UCSD-AML1 (cell line): ENCODE results near the gene VPS37C.
"Not testable (repeated sequence)": the region's sequence is repeated elsewhere in the genome, so short reads cannot be mapped to it uniquely, and the experiment has no call there.

Experiments
- DNase-seq: peaks from one replicate; lab custom pipeline; 2025; ENCODE audit not compliant: unreplicated experiment; lab: John Stamatoyannopoulos, UW

The VPS37C gene

DNA sequence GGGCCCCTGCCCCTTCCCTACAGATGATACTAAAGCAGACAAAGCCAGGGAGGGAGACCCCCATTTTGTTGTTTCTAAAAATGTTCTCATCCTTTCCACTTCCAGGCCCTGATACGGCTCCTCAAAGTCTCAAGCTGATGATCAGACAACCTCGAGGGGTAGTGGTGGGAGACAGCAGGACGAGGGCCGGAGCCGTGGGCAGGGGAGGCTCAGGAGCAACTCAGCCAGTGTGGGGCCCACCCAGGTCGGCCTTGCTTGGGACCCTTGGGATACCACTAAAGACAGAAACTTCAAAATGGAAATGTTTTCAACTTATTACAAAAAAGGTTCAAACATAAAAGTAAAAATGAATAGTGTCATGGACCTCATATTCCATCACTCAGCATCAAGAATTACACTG lies 15.2 kb upstream of the VPS37C start:
- no peak for DNase-seq

DNA sequence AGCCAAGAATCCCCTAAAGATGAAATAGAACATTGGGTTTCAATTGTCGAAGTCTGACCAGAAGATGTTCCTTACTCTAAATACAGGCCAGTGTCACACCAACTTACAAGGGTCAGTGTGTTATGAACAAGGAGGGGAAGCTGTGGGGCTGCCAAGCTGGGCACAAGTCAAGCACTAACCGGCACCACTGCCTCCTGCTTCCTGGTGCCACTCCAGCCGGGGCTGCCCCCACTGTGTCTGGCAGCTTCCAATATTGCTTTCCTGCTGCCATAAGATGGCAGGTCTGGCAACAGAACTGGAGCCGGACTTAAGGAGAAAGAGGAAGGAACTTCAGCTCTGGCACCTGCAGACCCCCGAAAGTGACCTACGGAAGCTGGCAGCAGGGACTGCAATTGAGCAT lies 13.7 kb upstream of the VPS37C start:
- no peak for DNase-seq

DNA sequence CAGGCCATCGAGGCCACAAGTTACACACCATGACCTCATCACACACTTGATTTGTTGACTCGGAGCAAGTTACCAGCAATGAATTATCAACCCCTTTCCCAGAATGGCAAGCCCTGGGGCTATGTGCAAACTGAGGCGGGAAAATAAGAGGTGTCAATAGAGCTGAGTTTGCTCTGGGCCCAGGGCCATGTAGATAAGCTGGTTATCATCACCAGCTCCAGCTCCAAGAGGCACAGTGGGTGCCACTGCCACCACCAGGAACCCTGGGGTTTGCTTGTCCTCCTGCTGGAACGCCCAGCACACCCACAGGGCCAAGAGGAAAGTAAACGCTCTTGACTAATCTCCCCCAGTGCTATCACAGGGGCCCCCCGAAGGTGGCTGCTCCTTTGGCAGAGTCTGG lies 13.0 kb upstream of the VPS37C start:
- DNase-seq = no peak

DNA sequence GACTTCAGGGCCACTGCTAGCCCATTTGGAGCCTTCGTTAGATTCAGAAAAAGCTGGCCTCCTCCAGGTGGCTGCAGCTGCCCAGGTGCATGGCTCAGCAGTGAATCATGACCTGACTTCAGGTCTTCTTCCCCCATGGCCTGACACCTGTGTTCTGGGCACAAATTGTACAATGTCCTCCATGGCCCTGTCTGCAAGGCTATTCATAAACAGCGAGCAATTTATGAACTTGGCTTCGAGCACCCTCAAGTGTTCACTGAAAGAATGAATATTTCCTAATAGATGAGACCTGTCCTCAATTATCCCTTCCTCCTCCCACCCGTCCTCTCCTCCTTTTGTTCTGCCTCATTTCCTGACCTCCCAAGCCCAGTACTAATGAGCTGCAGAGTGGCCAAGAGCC lies 12.2 kb upstream of the VPS37C start:
- DNase-seq = no peak

DNA sequence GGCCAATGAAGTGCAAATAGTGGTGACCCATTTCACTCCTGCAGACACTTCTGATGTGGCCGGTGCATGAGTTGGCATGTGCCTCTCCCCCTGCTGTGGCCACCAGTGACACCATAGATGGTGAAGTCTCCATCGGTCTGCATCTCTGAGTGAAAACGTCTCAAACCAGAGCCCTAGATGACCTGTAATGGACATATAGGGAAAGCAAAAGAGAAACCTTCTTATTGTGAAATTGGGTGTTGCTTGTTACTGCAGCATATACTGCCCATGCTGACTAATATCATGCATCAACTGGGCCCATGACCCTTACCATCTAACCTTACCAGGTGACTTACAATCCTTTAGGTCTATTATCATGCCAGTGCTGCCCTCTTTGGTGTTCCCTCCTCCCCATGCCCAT lies 11.7 kb upstream of the VPS37C start:
- DNase-seq = no peak

DNA sequence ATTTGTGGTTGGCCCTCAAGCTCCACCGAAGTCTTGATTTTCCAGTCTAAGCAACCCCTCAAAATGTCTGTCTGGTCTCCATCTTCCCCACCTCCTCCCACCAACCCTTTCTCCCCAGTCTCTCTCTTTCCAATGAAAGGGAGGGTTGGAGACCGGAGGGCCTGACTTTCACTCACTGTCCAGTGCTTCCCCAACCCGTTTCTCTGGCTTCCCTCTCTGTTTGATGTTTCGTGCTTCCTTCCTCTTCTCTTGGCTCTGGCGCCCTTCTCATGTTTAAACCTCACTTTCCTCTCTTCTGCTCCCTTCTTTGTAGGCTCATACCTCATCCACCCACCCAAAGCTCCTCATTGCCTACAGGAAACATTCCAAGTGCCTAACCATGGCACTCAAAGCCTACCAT lies 11.1 kb upstream of the VPS37C start:
- DNase-seq = no peak

DNA sequence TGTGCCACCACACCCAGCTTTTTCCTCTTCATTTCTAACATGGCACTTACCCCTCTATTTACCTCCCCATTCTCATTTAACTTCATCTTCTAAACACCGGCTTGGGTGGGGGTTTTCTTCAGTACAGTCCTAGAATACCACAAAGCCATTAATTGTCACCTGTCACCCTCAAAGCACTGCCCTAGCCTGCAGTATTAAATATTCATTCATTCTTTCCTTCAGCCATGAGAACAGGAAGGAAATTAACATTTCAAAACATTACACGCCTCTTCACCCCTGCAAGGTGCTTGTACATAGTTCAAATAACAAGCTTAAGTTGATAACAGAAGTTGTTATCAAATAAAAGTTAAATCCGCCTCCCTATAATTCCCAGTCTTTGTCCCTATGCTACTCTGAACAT lies 10.7 kb upstream of the VPS37C start:
- DNase-seq = no peak

DNA sequence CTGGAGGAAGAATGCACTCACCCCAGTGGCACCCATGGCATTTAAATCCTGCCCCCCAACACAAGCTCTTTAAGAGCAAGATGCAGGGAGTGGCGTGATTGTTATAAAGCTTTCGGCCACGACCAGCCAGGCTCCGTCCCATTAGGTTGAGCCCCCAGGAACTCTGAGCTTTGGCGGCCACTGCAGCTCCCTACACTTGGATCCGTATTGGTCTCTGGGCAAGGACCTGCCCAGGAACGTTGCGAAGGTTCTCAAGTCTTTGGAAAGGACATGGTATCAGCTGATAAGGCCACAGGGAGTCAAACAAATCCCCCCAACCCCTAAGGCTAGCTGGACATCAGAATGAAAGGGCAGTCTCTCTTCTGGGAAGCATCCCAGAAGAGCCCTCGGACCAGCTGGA lies 9.3 kb upstream of the VPS37C start:
- no peak for DNase-seq

DNA sequence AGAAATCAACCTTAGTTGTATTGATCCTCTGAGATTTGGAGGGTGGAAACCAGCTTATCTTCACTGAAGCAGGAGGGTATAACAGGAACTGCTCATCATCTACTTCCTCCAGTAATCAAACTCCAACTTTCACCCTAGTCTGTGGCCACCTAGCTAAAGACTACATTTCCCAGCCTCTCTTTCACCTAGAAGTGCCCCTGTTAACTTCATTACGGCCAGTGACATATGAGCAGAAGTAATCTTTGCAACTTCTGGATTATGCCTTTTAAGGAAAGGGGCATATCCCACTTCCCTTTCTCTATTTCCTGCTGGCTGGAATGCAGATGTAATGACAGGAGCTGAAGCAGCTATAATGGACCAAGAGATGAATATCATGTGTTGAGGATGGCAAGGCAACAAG lies 7.6 kb upstream of the VPS37C start:
- no peak for DNase-seq

DNA sequence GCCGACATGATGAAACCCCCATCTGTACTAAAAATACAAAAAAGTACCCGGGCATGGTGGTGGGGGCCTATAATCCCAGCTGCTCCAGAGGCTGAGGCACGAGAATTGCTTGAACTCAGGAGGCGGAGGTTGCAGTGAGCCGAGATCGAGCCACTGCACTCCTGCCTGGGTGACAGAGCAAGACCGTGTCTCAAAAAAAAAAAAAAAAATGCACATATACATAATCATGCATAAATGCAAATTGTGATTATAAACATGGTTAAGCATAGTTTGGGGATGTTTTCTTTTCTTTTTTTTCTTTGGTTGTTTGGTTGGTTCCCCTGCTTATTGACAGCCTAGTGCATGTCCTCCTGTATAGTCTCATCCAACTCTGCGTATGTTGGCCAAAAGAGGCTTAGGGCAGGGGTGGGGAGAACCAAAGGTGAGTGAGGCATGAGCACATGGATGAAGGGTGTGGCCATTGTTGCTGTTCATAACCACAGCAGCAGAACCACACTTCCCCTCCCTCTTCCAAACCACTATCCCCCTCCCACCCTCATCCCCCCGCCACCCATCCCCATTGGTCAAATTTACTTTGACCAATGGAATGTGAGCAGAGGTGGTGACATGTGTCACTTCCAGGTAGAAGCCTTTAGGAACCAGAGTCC lies 6.9 kb upstream of the VPS37C start:
- no peak for DNase-seq

DNA sequence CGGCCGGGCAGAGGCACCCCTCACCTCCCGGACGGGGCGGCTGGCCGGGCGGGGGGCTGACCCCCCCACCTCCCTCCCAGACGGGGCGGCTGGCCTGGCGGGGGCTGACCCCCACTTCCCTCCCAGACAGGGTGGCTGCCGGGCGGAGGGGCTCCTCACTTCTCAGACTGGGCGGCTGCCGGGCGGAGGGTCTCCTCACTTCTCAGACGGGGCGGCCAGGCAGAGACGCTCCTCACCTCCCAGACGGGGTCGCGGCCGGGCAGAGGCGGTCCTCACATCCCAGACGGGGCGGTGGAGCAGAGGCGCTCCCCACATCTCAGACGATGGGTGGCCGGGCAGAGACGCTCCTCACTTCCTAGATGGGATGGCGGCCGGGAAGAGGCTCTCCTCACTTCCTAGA lies 5.1 kb upstream of the VPS37C start:
- not testable (repeated sequence) for DNase-seq

DNA sequence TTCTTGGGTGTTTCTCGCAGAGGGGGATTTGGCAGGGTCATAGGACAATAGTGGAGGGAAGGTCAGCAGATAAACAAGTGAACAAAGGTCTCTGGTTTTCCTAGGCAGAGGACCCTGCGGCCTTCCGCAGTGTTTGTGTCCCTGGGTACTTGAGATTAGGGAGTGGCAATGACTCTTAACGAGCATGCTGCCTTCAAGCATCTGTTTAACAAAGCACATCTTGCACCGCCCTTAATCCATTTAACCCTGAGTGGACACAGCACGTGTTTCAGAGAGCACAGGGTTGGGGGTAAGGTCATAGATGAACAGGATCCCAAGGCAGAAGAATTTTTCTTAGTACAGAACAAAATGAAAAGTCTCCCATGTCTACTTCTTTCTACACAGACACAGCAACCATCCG lies 4.6 kb upstream of the VPS37C start:
- DNase-seq = not testable (repeated sequence)

DNA sequence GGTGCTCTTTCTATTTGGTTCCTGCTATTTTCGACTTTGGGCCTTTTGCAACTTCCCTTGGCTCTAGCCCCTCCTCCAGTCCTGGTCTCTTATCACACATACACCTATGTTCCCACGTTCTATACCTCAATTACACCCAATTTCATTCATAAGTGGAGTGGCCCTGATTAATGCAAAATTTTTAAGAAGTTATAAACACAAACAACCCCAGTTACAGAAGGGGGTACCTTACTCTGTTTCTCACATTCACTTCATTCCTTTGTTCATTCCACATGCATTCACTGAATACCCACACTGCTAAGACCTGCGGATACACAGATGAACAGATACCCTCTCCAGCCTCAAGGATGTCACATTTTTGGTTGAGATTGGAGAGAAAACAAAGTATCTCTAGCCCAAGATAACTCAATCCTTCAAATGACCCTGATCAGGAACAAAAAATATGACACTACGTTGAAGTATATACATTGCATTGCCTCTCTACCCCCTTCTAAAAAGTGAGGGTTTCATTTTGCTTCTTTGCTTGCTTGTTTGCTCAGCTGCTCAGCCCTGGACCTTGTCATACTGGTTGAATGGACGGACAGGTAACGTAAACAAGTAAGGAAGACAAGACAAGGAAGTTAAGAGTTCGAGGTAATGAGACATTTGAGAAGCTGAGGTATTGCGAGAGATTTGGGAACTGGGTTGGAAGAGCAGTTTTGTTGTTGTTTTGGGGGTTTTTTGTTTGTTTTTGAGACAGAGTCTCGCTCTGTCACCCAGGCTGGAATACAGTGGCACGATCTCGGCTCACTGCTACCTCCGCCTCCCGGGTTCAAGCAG lies 3.6 kb upstream of the VPS37C start:
- no peak for DNase-seq

DNA sequence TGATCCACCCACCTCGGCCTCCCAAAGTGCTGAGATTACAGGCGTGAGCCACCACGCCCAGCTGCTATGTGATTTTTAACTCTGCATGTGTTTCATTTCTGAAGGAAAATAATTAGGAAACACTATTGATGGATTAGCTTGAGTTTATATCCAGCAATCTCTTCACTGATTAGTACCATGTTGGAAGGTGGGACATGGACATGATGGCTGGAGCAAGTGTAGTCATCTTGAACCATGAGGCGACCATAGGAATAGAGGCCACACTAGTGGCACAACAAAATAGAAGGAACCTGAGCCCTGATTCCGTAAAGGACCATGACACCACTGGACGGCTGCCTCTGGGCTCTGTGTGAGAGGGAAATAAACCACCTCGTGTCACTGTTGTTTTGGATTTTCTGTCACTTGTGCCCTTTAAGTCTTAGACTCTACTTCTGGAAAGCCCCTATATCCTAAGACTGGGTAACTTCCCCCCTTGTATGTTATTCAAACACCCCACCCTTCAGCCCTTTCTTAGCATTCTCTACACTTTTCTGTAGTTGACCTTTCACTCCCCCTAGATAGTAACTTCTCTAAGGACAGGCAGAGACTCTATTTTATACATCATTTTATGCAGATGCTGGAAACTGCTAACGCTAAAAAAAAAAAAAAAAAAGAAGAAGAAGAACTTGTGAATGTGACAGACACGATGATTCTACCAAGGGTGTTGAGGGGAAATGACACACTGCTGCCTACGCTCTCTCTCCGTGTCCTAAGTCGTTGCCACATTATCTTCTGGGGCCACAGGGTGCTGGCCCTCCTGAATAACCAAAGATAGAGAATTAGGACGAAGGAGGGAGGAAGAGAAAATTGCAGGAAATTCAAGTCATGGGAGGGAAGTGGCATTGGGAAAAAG lies 2.7 kb upstream of the VPS37C start:
- DNase-seq = peak; percentile 65

DNA sequence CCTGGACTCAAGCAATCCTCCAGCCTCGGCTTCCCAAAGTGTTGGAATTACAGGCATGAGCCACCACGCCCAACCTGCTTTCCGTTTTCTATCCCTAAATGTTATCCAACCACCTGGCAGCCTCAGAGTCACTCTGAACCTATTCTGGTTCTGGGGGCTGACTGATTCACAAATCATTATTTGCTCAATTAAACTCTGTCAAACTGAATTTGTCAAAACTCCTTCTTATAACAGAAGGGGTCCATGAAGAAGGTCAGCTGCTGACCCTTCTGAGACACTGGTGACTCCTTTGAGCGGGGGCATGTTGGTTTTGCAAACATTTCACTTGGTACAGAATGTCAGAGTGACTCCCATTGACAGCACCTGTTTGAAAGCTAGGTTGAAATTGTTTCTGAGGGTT lies 1.8 kb upstream of the VPS37C start:
- DNase-seq = no peak

DNA sequence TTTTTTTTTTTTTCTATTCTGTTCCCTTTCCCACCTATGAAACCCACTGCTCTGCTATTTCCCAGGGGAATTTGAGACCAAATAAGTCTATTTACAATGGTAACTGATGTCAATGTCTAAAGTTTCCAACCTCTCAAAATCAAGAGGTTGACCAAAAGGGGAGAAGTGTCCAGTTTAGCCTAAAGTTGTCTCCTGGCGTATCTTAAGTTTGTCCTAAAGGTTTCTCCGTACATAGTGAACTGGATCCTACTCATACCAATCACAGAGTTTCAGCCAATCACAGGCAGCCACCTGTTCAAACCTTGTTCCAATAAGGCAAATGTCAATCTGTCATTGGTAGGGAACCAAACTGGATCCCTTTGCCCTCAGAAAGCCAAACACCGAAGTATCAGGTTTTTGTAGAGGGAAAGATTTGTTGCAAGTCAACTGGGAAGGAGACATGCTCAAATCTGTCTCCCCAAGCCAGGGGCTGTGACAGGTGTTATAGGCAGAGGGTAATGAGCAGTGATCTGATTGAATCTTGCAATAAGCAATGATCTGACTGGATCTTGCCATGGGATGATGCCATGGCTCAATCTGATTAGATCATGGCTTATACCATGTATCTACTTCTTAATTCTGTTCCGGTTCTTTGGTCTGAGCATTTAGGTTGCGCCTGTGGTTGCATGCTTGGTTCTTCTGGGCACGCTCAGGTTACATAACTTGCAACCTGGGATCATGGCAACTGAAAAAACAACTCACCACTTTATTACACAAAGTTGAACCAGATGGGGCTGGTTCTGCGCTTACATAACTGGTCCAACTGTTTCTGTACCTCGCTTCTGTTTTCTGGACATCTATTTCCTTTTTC lies 1.1 kb upstream of the VPS37C start:
- no peak for DNase-seq

DNA sequence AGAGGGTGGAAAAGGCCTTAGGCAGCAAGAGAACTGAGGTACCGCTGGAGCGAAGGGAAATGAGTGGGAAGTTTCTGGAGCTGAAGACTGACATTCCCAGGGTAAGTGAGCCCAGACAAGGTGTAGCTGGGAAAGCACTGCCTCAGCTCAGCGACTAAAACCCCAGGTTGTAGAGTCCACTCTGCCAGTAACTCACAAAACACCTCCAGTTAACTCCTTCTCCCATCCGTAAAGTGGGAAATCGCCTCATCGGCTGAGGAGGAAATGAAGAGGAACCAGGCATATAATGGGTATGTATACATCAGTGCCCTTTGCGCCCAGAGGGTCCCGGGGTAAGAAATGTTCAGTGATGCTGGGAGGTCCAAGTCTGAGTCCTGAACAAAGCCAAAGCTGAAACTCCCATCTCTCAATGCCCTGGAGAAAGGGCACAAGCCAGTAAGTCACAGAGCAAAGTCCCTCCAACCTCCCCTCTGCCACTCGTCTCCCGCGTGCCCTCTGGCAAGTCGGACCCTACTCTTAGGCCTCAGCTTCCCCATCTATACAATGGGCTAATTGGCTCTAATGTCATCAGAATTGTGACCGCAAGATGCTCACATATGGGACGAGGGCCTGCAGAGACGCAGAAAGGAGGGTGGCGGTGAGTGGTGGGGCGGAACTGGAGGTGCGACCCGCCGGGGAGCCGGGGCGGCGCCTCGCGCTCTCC lies 588 bp downstream of the VPS37C start:
- DNase-seq = no peak

DNA sequence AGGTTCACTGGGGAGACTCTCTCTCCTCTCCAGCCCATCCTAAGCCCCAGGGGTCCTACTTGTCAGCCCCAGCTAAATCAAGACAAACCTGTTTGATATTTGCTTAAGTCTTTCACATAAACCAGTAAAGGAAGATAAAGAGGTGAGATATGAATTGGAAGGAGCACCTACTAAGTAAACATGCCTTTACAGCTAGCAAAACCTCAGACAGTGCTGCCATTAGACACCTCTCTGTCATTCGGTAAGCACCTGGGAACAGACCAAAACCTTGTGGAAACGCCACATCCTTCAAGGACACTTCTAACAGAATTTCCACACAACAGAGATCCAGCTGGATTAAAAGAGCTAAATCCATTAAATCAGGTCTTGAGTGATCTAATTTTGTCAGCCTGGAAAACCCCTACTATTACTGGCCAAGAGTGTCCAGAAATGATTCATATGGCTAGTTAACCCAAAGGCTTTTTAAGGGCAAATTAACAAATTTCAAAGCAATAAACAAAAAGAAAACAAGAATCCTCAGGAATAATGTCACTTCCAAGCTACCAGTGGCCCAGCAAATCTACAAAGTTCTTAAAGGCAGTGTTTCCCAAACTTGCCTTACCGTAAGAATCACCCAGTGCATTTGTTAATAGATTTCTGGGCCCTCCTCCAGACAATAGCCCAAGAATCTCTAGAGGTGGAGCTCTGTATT lies 2.4 kb downstream of the VPS37C start:
- no peak for DNase-seq

DNA sequence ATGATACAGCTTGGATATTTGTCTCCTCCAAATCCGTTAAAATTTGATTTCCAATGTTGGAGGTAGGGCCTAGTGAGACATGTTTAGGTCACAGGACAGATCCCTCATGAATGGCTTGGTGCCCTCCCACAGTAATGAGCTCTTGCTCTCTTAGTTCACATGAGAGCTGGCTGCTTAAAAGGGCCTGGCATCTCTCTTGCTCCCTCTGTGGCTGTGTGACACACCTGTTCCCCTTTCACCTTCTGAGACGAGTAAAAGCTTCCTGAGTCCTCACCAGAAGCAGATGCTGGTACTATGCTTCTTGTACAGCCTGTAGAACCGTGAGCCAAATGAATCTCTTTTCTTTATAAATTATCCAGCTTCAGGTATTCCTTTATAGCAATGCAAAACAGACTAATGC lies 3.5 kb downstream of the VPS37C start:
- DNase-seq = no peak

DNA sequence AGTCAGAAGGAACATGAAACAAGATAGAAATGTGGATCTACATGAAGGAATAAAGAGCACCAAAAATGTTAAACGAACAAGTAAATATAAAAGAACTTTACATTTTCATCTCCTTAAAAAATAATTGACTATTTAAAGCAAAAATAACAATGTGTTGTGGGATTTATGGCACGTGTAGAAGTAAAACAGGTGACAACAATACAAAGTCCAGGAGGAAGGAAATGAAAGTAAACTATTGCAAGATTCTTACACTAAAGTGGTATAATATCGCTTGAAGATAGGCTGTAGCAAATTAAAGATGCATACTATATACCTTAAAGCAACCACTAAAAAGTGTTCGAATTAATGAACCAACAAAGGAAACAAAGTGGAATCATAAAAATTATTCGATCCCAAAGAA lies 5.5 kb downstream of the VPS37C start:
- no peak for DNase-seq
